Activated T-cell treated with anti-CD3 and anti-CD28 coated beads for 48 hours (primary cell): ENCODE data around the gene KREMEN1.
"Not testable (repeated sequence)": the region's sequence is repeated elsewhere in the genome, so short reads cannot be mapped to it uniquely, and the experiment has no call there.

Experiments
- DNase-seq: peaks from one replicate; pipeline ENCODE4 v3.0.0-alpha.2; 2020; ENCODE audit warnings: low read depth

Gene KREMEN1

DNA sequence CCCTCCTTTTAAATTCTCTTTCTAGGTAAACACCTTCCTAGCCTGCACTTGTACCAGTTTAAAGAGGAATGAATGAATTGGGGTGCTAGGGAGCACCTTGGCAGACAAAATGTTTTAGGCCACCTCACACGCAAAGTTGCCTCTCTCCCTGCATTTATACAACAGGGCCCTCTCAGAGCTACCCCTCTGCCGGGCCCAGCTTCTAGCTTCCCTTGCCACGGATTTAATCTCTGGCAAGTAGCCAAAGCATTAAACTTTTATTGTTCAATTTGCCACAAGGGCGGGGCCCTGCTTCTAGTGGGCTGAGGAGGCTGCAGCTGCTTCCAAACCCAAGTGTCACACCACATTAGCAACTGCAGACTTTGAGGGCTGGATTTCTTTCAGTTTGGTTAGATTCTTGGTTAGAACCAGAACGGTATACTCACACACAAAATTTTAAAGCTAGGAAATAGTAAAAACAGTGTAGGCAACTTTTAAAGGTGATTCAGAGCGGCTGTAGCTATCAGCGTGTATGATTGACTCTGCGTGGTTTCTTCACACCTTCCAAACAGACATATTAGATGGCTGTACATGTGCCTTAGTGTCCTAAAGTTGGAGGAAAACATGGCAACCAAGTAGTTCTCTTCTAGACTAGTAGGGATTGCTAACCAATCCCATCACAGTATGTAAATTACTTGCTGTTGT lies 6.5 kb downstream of the KREMEN1 start:
- DNase-seq = no peak

DNA sequence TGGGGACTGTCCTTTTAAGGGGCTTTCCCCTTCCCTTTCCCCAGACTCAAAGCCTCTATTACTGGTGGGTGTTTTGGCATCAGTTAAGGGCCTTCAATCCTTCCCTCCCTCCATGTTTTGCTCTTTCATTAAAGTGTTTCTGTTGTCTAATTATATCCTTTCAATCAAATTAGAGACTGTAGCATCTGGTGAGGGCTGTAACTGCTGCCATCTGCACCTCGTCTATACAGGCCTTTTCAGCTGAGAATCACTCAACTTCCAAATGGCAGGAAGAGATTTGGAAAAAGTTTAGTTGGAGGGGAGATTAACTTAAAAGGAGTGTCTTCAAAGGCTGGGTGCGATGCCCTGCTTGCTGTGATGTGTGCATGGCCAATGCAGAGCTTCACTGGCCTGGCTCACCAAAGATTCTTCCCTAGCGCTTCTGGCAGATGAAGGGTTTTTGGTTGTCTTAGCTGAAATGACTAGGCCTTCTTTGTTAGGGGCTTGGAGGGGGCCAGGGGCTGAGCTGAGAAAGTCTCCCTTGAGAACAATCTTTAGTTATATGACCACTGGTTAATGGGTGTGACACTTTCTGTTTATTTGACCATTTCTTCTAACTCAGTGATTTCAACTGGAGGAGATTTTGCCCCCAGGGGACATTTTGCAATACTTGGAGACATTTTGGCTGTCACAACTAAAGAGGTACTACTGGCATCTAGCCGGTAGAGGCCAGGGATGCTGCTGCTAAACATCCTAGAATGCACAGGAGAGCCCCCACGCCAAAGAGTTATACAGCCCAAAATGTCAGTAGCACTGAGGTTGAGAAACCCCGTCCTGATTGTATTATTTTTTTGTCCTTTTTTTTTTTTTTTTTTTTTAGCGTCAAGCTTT lies 7.5 kb downstream of the KREMEN1 start:
- DNase-seq = no peak

DNA sequence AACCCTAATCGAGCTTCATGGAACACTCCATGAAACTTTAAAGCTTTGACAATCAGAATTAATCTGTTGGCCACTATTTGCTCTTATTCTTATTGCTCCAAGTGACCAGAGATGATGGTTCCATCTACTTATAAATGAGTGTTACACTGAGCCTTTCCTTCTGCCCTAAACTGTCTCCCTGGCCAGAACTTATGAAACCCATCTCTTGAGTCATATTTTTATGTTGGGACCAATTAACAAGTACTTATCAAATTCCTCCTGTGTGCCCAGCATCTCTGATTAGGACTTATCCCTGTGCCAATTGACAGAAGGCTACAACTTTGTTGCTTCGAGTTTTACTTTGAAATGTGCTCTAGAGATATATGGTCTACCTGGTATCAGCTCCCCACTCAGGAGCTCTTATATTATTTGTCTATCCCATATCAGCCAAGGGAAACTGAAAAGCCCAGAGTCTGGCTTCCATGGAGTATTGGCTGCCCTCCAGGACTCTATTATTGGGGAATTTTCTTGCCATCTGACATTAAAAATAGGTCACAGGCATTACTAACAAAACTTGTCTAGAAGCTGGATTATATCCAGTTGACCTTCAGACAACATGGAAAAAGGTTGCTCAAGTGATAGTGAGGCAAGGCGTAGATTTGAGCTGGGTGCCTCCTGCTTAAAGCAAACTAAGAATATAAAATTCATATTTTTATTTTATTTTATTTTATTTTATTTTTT lies 8.8 kb downstream of the KREMEN1 start:
- DNase-seq = no peak

DNA sequence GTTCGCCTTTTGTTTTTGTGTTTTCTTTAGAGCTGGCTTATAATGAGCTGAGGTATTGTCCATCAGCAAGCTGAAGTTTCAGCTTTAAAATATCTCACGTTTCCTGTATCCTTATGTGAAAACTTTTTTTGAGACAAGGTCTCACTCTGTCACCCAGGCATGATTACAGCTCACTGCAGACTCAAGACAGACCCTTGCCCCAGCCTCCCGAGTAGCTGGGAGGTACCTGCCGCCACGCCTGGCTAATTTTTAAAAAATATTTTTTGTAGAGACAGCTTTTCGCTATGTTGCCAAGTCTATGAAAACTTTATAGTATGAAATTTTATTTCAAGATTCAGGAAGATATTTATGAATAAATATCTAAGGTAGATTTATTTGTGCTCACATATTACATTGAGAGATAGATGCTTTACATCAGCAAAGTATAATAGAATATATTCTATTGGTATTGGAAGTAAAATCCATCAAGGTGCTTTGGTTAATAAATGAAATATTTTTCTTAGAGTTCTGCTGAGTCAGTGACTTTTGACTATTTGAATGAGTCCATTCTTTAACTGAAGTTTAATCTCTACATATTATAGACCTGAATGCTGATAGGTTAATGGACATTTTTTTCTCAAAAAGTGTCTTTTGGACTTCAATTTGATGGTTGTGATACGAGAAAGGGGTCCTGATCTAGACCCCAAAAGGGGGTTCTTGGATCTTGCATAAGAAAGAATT lies 10.2 kb downstream of the KREMEN1 start:
- no peak for DNase-seq

DNA sequence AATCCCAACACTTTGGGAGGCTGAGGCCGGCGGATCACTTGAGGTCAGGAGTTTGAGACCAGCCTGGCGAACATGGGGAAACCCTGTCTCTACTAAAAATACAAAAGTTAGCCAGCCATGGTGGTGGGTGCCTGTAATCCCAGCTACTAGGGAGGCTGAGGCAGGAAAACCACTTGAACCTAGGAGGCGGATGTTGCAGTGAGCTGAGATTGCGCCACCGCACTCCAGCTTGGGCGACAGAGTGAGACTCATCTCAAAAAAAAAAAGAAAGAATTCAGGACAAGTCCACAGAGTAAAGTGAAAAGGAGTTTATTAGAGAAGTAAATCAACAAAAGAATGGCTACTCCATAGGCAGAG lies 10.7 kb downstream of the KREMEN1 start:
- DNase-seq = not testable (repeated sequence)

DNA sequence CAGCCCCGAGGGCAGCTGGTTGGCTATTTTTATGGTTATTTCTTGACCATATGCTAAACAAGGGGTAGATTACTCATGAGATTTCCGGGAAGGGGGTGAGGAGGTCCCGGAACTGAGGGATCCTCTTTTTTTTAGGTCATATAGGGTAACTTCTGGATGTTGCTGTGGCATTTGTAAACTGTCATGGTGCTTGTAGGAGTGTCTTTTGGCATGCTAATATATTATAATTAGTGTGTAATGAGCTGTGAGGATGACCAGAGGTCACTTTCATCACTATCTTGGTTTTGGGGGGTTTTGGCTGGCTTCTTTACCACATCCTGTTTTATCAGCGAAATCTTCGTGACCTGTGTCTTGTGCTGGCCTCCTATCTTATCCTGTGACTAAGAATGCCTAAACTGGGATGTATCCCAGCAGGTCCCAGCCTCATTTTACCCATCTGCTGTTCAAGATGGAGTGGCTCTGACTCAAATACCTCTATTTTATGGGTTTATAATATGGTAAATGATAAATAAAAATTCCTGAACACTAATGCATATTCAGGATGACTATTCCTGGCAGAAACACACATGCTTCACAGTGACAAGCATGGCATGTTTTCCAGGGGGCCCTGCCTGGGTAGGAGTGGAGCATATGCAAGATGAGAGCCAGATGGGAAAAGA lies 11.2 kb downstream of the KREMEN1 start:
- no peak for DNase-seq

DNA sequence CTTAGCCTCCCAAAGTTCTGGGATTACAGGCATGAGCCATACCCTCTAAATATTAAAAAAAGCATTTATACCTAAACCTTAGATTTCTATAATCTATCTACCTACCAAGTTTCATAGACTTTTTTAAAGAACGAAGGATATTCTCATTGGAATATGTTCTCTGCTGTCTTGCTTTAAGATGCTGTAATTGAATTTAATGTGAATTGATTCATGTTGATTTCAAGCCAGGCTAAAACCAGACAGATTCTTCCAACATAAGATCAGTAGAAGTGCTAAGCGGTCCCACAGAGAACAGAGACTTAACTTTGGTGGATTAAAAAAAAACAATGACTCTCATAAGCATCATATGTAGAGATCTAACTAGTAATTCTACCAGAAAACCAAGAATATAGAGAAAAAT lies 14.2 kb downstream of the KREMEN1 start:
- no peak for DNase-seq

DNA sequence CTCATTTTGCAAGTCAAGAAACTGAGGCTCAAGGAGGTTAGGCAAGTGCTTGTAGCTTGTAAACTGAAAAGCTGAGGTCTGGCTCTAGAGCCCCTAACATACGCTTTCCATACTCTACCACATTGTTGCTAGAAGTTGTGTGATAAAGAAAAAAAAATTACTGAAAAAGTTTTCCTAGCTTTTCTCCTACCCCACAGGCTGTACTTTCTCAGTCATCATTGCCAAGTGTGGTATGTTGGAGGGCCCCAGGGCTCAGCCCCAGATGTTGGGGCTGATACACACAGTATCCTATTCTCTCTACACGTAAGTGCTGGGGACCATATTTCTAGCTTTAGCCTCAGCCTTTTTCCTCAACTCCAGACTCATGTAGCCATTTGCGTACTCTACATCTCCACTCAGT lies 16.0 kb downstream of the KREMEN1 start:
- DNase-seq = no peak

DNA sequence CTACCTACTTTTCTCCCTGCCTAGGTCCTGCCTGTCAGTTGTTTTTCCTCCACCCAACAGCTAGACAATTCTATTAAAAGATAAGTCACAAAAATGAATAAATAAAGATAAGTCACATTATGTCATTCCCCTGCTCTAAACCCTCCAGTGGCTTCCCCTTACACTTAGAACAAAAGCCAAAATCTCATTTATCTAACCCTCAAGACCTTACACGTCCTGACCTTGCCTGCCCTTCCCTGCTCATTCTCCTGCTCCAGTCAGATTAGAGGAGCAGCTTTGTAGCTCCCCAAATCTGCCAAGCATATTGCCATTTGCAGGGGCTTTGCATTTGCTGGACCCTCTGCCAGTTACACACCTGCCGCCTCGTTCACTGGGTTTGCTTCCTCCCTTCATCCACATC lies 16.7 kb downstream of the KREMEN1 start:
- no peak for DNase-seq

DNA sequence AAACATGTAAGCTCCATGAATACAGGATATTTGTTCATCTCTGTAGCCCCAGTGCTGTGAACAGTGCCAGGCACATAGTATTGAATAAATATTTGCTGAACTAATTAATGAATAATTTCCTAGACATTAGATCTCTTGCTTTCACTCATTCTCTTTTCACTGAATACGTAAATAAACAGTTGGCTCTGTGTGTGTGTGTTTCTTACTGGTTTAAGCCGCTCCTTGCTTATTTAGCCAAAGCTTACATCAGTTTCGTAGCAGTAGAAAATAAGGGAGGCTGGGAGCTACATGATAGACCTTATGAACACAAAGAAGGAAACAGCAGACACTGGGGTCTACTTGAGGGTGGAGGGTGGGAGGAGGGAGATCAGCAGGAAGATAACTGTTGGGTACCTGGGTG lies 17.2 kb downstream of the KREMEN1 start:
- DNase-seq = no peak

DNA sequence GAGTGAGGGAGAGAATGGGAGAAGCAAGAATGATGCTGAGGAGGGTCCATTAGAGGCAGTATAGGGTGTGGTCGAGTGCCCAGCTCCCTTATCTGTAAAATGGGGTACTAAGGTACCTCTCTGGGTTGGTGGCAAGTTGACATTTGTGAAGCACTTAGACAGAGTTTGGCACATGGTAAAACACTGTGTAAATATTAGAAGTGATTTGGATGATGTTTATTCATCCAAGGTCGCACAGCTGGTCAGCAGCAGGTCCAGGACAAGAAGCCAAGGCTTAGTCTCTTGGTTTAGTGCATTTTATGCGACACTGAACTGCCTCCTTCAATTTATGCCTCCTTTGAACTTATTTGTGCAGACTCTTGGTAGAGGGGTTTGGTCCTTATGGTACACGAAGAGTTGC lies 19.4 kb downstream of the KREMEN1 start:
- DNase-seq = no peak

DNA sequence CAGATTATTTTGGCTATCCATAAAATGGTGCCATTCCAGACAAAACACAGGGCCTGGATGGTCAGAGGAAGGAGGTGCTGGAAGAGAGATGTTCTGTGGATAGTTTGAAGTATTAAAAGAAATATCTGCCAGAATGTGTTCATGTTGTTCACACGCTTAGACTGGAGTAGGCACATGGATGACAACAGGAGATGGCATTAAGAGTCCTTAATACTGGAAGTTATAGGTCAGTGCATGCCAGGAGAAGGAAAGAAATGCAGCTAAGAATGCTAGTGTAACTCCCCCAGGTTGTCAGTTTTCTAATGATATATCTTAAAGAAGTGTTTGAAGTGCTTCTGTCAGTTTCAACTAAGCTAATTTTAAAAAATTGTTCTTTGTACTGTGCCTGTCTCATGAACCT lies 20.2 kb downstream of the KREMEN1 start:
- no peak for DNase-seq

DNA sequence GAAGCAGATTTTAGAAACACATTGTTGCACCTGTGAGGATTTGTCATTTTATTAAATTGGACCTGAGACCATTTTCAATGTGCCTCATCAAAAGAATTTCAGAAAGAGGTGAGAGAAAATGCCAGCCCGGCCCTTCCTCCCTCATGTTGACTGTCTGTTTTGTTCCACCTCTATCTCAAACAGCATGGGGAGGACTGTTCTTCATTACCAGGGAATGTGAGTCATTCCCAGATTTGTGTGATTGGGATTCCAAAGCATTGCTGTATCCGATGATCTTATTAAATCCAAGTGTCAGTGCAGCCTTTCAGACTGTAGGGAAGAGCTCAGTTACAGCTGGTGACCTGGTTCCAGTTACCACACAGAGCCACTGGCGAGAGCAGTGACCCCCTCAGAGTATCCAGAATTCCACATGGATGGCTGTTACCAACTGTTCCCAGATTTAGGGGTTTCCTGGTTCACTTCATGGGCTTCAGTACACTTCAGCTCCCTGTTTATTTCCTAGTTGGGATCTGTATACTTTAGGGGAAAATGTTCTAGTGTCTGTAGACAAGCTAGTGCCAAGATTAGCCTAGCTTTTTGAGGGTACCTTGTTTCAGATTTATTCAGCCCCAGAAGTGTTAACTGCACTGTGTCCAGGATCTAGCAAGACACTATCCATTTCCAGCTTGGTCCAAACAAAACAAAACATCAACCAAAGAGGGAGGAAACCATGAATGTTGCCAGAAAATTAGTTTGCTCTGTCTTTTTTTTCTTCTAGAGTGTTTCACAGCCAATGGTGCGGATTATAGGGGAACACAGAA lies 20.9 kb downstream of the KREMEN1 start:
- DNase-seq = no peak

DNA sequence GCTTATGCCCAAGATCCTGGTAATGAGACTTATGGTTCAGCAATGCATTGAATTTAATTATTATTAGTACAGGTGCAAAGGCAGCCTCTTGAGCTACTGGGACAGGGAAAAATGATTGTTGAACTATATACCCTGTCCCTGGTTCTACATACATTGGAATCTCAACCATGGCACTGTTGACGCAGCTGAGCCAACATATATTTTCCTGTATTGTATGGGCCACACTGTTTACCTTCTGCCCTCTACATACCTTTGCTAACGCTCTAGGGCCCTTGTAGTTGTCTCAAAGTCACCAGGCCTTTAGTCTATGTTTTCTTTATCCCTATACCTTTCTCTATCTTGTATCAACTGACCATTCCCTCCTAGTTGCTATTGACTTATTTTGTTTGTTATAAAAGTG lies 22.6 kb downstream of the KREMEN1 start:
- no peak for DNase-seq

DNA sequence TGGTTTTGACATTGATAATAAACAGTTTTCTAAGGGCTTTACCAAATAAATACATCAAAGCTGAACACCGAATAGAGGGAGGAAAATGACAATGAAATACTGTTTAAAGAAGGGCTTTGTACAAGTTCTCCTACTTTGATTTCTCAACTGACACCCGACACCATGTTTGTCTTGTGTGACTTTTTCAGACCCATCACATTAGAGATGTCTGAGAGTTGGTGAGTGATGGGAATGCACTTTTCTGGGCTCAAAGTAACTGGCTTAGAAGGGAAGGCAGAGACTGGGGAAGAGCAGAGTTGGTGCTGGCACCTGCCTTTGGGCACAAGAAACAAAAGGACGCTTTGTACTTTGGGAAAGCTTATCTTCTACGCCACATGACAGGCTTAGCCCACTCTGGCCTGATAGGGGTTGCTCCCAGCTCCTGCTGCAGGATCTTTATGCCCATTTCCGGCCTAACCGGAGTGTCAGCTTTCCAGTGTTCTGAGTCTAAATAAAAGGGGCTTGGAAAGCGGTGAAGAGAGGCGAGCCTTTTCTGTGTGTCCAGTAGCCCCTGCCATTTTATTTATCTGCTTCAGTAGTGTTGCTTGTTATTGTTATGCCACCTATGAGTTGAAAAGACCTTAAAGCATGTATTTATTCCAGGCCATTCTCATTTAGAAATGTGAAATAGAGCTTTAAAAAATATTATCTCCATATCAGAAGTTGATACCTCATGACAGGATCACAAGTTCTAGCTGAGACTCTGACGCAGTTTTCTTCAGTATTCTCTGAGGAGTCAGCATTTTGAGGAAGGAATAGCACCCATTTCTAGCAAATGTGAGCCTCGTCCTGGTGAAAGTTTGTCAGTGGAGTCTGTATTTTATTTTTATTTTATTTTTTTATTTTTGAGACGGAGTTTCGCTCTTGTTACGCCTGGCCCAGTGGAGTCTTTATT lies 24.2 kb downstream of the KREMEN1 start:
- no peak for DNase-seq

DNA sequence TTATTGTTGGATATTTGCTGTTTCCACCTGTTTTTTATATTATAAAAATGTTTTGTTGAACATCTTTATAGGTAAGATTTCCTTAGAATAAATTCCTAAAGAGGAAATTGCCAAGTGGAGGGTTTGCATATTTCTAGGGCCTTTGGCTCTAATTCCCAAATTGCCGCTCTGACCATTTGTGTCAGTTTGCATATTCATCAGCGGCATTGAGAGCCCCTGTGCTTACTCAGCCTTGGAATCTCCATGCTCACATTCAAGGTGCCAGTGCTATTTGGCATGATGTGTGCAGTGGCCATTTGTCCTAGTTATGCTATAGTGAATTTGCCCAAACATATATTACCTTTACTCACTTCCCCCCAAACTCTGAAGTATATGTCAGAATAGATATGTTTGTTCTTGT lies 25.5 kb downstream of the KREMEN1 start:
- no peak for DNase-seq

DNA sequence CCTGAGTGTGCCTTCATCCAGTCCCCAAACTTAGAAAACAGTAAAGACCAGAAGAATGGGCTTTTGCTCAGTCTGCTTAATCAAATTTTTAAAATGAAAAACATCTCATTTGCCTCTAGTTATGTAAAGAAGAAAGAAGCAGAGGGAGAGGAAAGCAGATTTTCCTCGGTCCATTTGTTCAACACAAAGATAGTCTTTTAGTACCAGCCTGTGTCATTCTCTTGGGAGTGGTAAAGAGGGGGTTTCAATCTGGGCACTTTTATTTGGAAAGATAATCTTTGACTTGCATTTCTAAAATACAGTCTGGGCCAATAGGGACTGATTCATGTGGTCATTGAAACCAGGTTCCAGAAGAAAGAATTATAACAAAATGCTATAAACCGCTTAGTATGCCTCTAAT lies 29.5 kb downstream of the KREMEN1 start:
- no peak for DNase-seq

DNA sequence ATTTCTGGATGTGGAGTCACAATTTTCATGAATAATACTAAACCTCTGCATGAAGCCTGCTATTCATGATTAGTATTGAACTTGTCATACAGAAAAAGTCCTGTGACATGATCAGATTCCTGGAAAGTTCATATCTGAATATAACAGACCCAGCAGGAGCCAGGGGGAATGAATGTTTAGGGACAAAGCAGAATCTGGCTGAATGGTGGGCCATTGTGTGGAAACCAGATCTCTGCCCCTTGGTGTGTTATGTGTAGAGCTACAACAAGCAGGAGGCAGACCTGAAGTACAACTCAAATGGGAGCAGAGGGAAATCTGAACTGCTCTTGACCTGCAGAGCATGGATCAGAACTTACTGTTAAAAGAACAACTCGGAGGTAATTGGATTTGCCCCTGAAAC lies 30.3 kb downstream of the KREMEN1 start:
- no peak for DNase-seq

DNA sequence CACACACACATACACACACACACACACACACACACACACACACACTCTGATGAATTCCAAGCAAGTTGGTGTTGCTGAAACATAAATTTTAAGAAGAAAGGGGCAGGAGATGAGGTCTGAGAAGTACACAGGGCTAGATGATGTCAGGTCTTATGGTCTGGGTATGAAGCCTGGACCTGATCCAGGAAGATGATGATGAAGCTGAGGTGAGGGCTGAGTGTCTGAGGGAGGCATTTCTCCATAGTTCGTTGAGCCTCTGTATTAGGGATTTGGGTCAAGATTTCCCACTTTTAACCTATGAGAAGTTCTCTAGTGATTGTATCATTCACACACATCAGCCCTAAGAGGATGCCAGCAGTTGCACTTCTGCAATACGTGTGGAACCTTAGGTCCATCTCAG lies 32.6 kb downstream of the KREMEN1 start:
- no peak for DNase-seq

DNA sequence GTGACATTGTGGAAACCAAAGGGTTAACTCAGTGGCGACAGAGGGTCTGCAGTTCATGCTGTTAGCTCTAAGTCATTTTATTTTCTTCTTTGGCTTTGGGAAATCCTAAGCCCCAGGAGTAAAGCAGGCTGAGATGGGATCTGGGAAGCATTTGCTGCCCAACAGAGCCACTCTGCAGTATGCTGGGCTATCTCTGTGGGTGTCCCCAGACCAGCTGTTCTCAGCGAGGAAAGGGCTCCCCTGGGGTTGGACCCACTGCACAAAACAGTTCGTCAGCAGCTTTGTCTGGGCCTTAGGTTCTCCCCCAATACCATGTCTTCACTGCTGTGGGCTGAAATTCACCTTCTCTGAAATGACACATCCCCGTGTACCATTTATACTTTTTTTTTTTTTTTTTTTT lies 34.0 kb downstream of the KREMEN1 start:
- no peak for DNase-seq
